Nephron progenitor cell (in vitro differentiated cells): Measurements from ENCODE around the gene OASL.

ENCODE experiments used
- DNase-seq: peaks from one replicate; pipeline ENCODE4 v3.0.0; 2021
- H3K27ac Mint-ChIP-seq: 2 replicates; pipeline ENCODE4 v1.8.0; 2021; ENCODE audit warnings: mild to moderate bottlenecking, moderate library complexity, mixed read lengths
- H3K27me3 Mint-ChIP-seq: 2 replicates; pipeline ENCODE4 v1.8.0; 2021; ENCODE audit warnings: mild to moderate bottlenecking, low read depth, mixed read lengths; ENCODE audit not compliant: poor library complexity
- H3K36me3 Mint-ChIP-seq: 2 replicates; pipeline ENCODE4 v1.8.0; 2021; ENCODE audit warnings: low read depth, mixed read lengths
- H3K4me1 Mint-ChIP-seq: 2 replicates; pipeline ENCODE4 v1.8.0; 2021; ENCODE audit warnings: mixed read lengths
- H3K4me3 Mint-ChIP-seq: 2 replicates; pipeline ENCODE4 v1.8.0; 2021; ENCODE audit warnings: mild to moderate bottlenecking, moderate library complexity, mixed read lengths
- H3K9me3 Mint-ChIP-seq: 2 replicates; pipeline ENCODE4 v1.8.0; 2021; ENCODE audit warnings: mild to moderate bottlenecking, moderate library complexity, mixed read lengths
- TF ChIP-seq, protein P1 (sequence below): fragments of 200-600 bp; sonication (generic); IDR thresholded peaks from 2 replicates; pipeline ENCODE4 v1.5.0; 2021; ENCODE audit warnings: antibody characterized with exemption

The OASL gene

DNA sequence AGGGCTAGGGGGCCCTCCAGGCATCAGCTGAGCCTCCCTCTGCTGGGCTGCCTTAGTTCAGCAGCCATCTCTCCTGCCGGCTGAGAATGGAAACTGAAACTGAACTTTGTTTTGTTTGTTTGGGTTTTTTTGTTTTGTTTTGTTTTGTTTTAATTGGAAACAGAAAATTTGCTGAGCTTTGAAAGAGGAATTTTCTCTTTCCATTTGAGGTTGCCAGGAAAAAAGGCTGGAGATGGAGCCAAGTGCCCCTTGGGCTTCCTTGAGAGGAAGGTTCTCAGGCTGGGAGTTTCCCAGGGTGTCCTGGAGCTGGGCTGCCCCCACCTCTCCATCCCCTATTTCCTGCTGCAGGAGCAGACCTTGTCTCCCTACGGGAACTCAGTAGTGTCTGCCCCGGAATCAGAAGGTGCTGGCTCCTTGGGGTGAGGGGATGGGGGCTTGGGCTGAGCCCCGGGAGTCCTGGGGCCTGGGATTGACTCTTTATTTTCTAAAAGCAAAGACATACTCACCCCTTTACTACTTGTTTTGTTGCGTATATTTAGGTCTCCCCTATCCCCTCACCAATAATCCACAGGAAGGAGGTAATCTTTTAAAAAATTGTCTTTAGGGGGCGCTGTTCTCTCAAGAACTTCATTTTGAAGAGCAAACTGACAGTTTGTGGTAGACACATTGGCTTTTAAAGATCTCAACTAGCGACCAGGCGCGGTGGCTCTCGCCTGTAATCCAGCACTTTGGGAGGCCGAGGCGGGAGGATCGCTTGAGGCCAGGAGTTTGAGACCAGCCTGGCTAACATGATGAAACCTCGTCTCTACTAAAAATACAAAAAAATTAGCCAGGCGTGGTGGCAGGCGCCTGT, 21.3 kb upstream of the OASL start:
- Mint-ChIP-seq H3K27me3 (peaks cover 16% of the 10 kb centered on the region), H3K9me3 (no peaks in the 10 kb centered on the region), H3K4me3 (no peak overlapping the region), H3K27ac (no peak overlapping the region), H3K4me1 (peaks cover 7% of the 10 kb centered on the region), H3K36me3 (no peaks in the 10 kb centered on the region)
- no peak for DNase-seq
- TF ChIP-seq, protein P1, sequence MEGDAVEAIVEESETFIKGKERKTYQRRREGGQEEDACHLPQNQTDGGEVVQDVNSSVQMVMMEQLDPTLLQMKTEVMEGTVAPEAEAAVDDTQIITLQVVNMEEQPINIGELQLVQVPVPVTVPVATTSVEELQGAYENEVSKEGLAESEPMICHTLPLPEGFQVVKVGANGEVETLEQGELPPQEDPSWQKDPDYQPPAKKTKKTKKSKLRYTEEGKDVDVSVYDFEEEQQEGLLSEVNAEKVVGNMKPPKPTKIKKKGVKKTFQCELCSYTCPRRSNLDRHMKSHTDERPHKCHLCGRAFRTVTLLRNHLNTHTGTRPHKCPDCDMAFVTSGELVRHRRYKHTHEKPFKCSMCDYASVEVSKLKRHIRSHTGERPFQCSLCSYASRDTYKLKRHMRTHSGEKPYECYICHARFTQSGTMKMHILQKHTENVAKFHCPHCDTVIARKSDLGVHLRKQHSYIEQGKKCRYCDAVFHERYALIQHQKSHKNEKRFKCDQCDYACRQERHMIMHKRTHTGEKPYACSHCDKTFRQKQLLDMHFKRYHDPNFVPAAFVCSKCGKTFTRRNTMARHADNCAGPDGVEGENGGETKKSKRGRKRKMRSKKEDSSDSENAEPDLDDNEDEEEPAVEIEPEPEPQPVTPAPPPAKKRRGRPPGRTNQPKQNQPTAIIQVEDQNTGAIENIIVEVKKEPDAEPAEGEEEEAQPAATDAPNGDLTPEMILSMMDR: peak; percentile 38

DNA sequence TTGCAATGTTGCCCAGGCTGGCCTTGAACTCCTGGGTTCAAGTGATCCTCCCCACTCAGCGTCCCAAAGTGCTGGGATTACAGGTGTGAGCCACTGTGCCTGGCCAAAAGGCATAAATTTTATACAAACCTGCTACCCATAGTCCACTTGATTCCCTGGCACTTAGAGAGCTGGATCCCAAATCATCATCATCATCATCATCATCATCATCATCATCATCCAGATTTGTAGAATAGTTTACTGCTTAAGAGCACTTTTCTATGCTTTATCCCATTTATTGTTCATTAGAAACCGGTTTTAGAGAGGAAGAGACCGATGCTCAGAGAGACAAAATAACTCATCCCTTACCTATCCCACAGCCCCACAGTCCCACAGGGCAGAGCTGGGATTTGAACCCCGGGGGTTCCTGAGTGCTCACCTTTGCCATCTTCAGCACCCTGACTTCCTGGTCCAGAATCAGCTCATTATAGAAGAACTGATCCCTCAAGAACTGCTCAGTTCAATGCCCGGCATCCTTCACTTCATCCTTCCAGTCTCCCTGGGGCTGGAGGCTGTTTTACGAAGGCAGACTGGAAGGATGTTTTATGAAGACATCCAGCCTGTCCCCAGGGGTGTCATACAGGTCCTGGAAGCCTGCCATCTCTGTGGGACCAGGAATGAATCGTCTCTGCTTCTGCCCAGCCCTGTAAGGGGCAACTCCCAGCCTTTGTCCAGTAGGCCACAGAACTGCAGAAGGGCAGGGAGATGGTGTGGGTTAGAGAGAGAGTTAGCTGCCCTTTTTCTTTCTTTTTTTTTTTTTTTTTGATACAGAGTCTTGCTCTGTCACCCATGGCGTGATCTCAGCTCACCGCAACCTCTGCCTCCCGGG, 20.2 kb upstream of the OASL start:
- H3K27me3 Mint-ChIP-seq: peaks cover 17% of the 10 kb centered on the region
- peaks cover 7% of the 10 kb centered on the region for H3K4me1 Mint-ChIP-seq
- TF ChIP-seq, protein P1: no peak
- DNase-seq: no peak
- H3K36me3 Mint-ChIP-seq: no peaks in the 10 kb centered on the region
- H3K9me3 Mint-ChIP-seq: no peaks in the 10 kb centered on the region
- H3K27ac Mint-ChIP-seq: peak overlapping the region; percentile 72
- H3K4me3 Mint-ChIP-seq: no peak overlapping the region

DNA sequence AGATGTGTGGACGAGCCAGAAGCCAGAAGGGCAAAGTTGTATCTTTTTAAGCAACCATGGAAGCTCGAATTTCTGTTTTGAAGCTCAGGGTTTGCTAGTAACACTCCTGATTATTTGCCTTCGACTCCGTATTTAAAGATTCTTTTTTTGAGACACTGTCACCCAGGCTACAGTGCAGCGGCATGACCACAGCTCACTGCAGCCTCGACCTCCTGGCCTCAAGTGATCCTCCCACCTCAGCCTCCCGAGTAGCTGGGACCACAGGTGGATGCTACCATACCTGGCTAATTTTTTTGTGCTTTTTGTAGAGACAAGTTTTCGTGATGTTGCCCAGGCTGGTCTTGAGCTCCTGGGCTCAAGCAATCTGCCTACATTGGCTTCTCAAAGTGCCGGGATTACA, 18.7 kb upstream of the OASL start:
- no peak overlapping the region for H3K4me3 Mint-ChIP-seq
- TF ChIP-seq, protein P1: no peak
- no peak for DNase-seq
- H3K36me3 Mint-ChIP-seq: no peaks in the 10 kb centered on the region
- H3K9me3 Mint-ChIP-seq: no peaks in the 10 kb centered on the region
- no peak overlapping the region for H3K27ac Mint-ChIP-seq
- peaks cover 17% of the 10 kb centered on the region for H3K27me3 Mint-ChIP-seq
- H3K4me1 Mint-ChIP-seq: peaks cover 7% of the 10 kb centered on the region

DNA sequence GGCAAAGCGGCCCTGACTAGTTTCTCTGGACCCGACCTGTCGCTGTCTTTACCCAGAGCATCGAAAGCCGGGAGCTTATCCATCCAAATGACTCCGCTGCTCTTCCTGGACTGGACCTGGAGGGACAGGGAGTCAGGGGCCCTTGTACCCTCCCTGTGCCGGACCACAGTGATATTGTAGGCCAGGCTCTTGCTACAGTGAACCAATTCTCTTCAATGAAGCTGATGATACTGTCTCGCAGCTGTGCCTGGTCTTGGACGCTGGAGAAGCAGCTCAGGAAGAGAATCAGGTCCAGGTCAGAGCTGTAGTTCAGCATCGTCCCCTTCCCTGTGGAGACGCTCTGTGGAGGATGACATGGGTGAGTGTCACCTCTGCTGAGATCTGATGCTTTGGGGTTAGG, 14.7 kb upstream of the OASL start:
- no peaks in the 10 kb centered on the region for H3K4me1 Mint-ChIP-seq
- no peak overlapping the region for H3K27ac Mint-ChIP-seq
- no peaks in the 10 kb centered on the region for H3K9me3 Mint-ChIP-seq
- no peaks in the 10 kb centered on the region for H3K36me3 Mint-ChIP-seq
- TF ChIP-seq, protein P1: no peak
- peaks cover 17% of the 10 kb centered on the region for H3K27me3 Mint-ChIP-seq
- no peak for DNase-seq
- H3K4me3 Mint-ChIP-seq: no peak overlapping the region

GRCh38 chr12:121050725-121051124, 11.7 kb upstream of the OASL start:
- DNase-seq: no peak
- H3K4me1 Mint-ChIP-seq: no peaks in the 10 kb centered on the region
- no peaks in the 10 kb centered on the region for H3K9me3 Mint-ChIP-seq
- peaks cover 21% of the 10 kb centered on the region for H3K27me3 Mint-ChIP-seq
- H3K27ac Mint-ChIP-seq: no peak overlapping the region
- no peaks in the 10 kb centered on the region for H3K36me3 Mint-ChIP-seq
- H3K4me3 Mint-ChIP-seq: no peak overlapping the region
- TF ChIP-seq, protein P1: no peak
